PFSK-1 (cell line): ENCODE measurements around the gene OGFOD3.
A peak's percentile ranks its signal among the peaks of the same experiment; 100 is the strongest.

Experiments used
- FOXP2 ChIP-seq: optimal IDR thresholded peaks from 2 replicates; pipeline ENCODE3; 2011; ENCODE audit warnings: borderline replicate concordance, control low read depth, inconsistent platforms; ENCODE audit not compliant: insufficient read depth; ENCODE audit errors: extremely low read length, extremely low read depth
- POLR2AphosphoS5 ChIP-seq: IDR thresholded peaks from 2 replicates; pipeline ENCODE4 v1.6.1; 2012; ENCODE audit warnings: low read depth, mild to moderate bottlenecking, control low read depth, low read length, moderate library complexity
- REST ChIP-seq, 2 experiments: IDR thresholded peaks; 2 replicates each; pipeline versions ENCODE4 v1.6.1 to v1.8.0; 2011 to 2012; ENCODE audit warnings: low read depth in 2 of 2, low read length in 2 of 2, control low read depth in 1 of 2, inconsistent platforms in 1 of 2, mild to moderate bottlenecking in 1 of 2, moderate library complexity in 1 of 2; ENCODE audit not compliant: insufficient read depth in 1 of 2
- SIN3A ChIP-seq: IDR thresholded peaks from 2 replicates; pipeline ENCODE4 v1.6.1; 2012; ENCODE audit warnings: mild to moderate bottlenecking, low read length, moderate library complexity, borderline replicate concordance; ENCODE audit not compliant: insufficient read depth
- TAF1 ChIP-seq: IDR thresholded peaks from 2 replicates; pipeline ENCODE4 v1.6.1; 2012; ENCODE audit warnings: low read length, control low read depth, borderline replicate concordance; ENCODE audit not compliant: insufficient read depth

Gene OGFOD3

GRCh38 chr17:82457929-82458178 lies 39.5 kb upstream of the OGFOD3 start:
- no peak for TF ChIP-seq FOXP2
- TF ChIP-seq SIN3A: peak; percentile 14; the same call in 1 of the 2 replicates

GRCh38 chr17:82457073-82457928 lies 38.9 kb upstream of the OGFOD3 start:
- TF ChIP-seq POLR2AphosphoS5 (no peak), TAF1 (no peak), SIN3A (no peak), FOXP2 (no peak), REST (IDR thresholded peaks at IDR 0.05; ENCODE audit: insufficient read depth in 1 of 2, low read depth in 2 of 2, low read length in 2 of 2) (no peak)

GRCh38 chr17:82452162-82452561 lies 33.8 kb upstream of the OGFOD3 start:
- TF ChIP-seq SIN3A (no peak), POLR2AphosphoS5 (no peak), TAF1 (no peak), FOXP2 (no peak), REST (IDR thresholded peaks at IDR 0.05; ENCODE audit: insufficient read depth in 1 of 2, low read depth in 2 of 2, low read length in 2 of 2) (no peak)

GRCh38 chr17:82450357-82451106 lies 32.1 kb upstream of the OGFOD3 start, which contains the start of gene CYBC1:
CYBC1 (minus strand) TSS chr17:82450752; CDS start chr17:82449254, 1,498 bp downstream.
- TF ChIP-seq SIN3A: peak; percentile 50; the same call in 1 of the 2 replicates
- peak; percentile 61; the same call in 1 of the 2 replicates for TF ChIP-seq TAF1
- 0 out of 4 replicates have a peak, but pooled peaks of 1 of the 2 experiments have one; percentile 5 for TF ChIP-seq REST (IDR thresholded peaks at IDR 0.05; ENCODE audit: insufficient read depth in 1 of 2, low read depth in 2 of 2, low read length in 2 of 2)
- peak; percentile 81 for TF ChIP-seq POLR2AphosphoS5
- peak; percentile 42 for TF ChIP-seq FOXP2

GRCh38 chr17:82449883-82450356 lies 31.5 kb upstream of the OGFOD3 start:
- TF ChIP-seq SIN3A (no peak), POLR2AphosphoS5 (no peak), REST (IDR thresholded peaks at IDR 0.05; ENCODE audit: insufficient read depth in 1 of 2, low read depth in 2 of 2, low read length in 2 of 2) (no peak), FOXP2 (no peak), TAF1 (no peak)
